Activated CD4-positive, alpha-beta memory T cell treated with anti-CD3 and anti-CD28 coated beads for 36 hours (primary cell): Measurements from ENCODE around the gene S100A2. TPM values are rescaled to one million over a fixed set of nuclear protein-coding genes. Genes with fewer than 3 reads are reported as not detected.

ENCODE experiments used
- CTCF ChIA-PET: fragments of 350-600 bp; sonication (Branson Sonifier 250); formaldehyde crosslinking; loops from one replicate; lab custom pipeline; 2021; ENCODE audit warnings: antibody characterized with exemption, inconsistent platforms; lab: Charles Lee
- POLR2A ChIA-PET: fragments of 350-600 bp; sonication (Branson Sonifier 250); formaldehyde crosslinking; loops from one replicate; lab custom pipeline; 2021; ENCODE audit warnings: antibody characterized with exemption; lab: Charles Lee
- DNase-seq: peaks from one replicate; pipeline ENCODE4 v3.0.0-alpha.2; 2020
- H3K27ac Mint-ChIP-seq: one replicate; pipeline ENCODE4 v1.8.0; 2021; ENCODE audit warnings: mixed read lengths
- H3K27me3 Mint-ChIP-seq: one replicate; pipeline ENCODE4 v1.8.0; 2021; ENCODE audit warnings: mixed read lengths
- H3K36me3 Mint-ChIP-seq: one replicate; pipeline ENCODE4 v1.8.0; 2021; ENCODE audit warnings: mixed read lengths
- H3K4me1 Mint-ChIP-seq: one replicate; pipeline ENCODE4 v1.8.0; 2021; ENCODE audit warnings: low read depth, mixed read lengths
- H3K4me3 Mint-ChIP-seq: one replicate; pipeline ENCODE4 v1.8.0; 2021; ENCODE audit warnings: mild to moderate bottlenecking, mixed read lengths
- H3K9me3 Mint-ChIP-seq: one replicate; pipeline ENCODE4 v1.8.0; 2021; ENCODE audit warnings: mixed read lengths
- intact Hi-C: fragments of 100-400 bp; cut with micrococcal nuclease; formaldehyde crosslinking; loops from one replicate; pipeline ENCODE4 v1.15.1; 2023
- total RNA-seq, 2 experiments: library from RNA; stranded (reverse); gene quantifications; one replicate each; pipeline ENCODE4 v1.2.3, GENCODE V29; 2021

Gene S100A2
- total RNA-seq, 2 experiments from 2014 or later = 3.5 to 5.3 TPM

DNA sequence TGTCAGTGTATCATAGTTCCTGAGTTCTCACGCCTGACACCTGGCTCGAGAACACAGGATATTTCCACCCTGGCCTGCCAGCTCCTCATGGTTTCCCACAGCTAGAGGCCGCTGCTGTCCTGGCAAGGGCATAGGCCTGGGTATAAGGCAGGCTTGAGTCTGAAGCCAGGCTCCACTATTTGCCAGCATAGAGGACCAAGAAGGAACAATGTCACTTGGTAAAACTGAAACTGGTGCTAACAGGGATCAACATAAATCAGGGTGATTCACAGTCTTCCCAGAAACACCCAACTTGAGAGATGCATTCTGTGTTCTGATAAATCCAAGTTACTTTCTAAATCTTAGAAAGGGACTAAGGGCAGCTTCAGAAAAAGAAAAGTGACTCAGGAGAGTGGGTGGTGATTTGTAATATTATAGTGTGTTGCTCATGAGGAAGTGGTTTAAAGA, 6.9 kb upstream of the S100A2 start:
- intact Hi-C loops = loop anchor here (1.0 to 5.0 kb wide), 8 partner anchors 25 to 414 kb away; partner anchors contain the start of genes CHTOP and RAB13
- peak overlapping the region; percentile 64 for H3K27ac Mint-ChIP-seq
- peaks cover 54% of the 10 kb centered on the region for H3K4me1 Mint-ChIP-seq
- no peak overlapping the region for H3K4me3 Mint-ChIP-seq
- DNase-seq = peak; percentile 83
- POLR2A ChIA-PET = interaction anchor here (1.0 to 6.5 kb wide), 7 partner anchors 9 to 418 kb away, joined by 4 to 99 read pairs (median 6); partner anchors contain the start of genes CHTOP, RPS27 and S100A6
- peaks cover 9% of the 10 kb centered on the region for H3K27me3 Mint-ChIP-seq
- H3K36me3 Mint-ChIP-seq = no peaks in the 10 kb centered on the region
- H3K9me3 Mint-ChIP-seq = no peaks in the 10 kb centered on the region
- CTCF ChIA-PET = interaction anchor here (0.6 to 7.5 kb wide), 25 partner anchors 9 to 395 kb away, joined by 3 to 269 read pairs (median 4); partner anchors contain the start of genes CHTOP, CREB3L4, ILF2 and S100A1

DNA sequence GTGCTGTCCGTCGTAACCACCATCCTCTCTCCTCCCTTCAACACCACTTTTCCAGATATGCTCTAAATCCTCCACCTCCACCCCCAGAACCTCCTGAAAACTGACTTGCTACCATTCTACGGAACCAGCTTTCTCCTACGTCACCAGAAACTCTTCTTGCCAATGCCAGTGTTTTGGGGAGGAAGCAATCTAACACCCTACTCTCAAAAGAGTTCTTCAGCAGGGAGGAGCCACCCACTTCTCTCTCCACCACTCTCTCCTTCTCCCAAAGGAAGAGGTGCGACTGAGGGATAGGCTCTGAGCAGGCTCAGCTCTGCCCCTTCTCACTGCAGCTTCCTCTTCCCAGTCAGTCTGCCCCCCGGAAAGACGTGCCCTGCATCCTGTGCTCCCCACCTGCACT, 6.1 kb upstream of the S100A2 start:
- CTCF ChIA-PET = interaction anchor here (0.7 to 7.5 kb wide), 17 partner anchors 10 to 396 kb away, joined by 3 to 269 read pairs (median 5); partner anchors contain the start of genes CHTOP, CREB3L4, ILF2 and S100A1
- no peak overlapping the region for H3K4me3 Mint-ChIP-seq
- peaks cover 62% of the 10 kb centered on the region for H3K4me1 Mint-ChIP-seq
- no peaks in the 10 kb centered on the region for H3K36me3 Mint-ChIP-seq
- no peak for DNase-seq
- POLR2A ChIA-PET = interaction anchor here (1.4 to 6.5 kb wide), 4 partner anchors 8 to 63 kb away, joined by 5 to 99 read pairs (median 16); partner anchors contain the start of genes CHTOP and S100A6
- H3K27me3 Mint-ChIP-seq = peaks cover 2% of the 10 kb centered on the region
- H3K9me3 Mint-ChIP-seq = no peaks in the 10 kb centered on the region
- intact Hi-C loops = loop anchor here (1.0 to 5.0 kb wide), 8 partner anchors 26 to 415 kb away; partner anchors contain the start of genes CHTOP and RAB13
- H3K27ac Mint-ChIP-seq = peak overlapping the region; percentile 64

DNA sequence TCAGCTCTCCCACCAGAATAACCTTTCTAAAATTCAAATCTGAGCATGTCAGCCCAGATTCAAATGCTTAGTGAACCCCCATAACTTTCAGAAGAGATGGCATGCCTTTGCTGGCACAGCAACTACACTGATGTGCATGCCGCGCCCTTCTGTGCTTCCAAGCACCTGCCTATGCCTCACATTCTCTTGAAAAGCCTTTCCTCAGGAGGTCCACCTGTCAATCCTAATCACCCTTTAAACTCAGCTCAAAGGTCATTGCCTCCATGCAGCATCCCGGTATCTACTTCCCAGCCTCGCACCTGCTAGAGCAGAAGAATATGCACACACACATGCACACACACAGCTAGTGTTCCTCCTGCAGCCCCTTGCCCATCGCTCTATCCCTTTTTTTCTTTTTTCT, 5.2 kb upstream of the S100A2 start:
- Mint-ChIP-seq H3K27me3 (peaks cover 1% of the 10 kb centered on the region), H3K9me3 (no peaks in the 10 kb centered on the region), H3K4me1 (peaks cover 69% of the 10 kb centered on the region), H3K36me3 (no peaks in the 10 kb centered on the region), H3K27ac (no peak overlapping the region), H3K4me3 (no peak overlapping the region)
- no peak for DNase-seq
- ChIA-PET POLR2A (interaction anchor here (0.8 to 6.5 kb wide), 2 partner anchors 26 to 37 kb away, joined by 3 to 99 read pairs; partner anchors contain the start of gene S100A6), CTCF (interaction anchor here (0.5 to 7.5 kb wide), 10 partner anchors 26 to 76 kb away, joined by 3 to 269 read pairs (median 5); partner anchors contain the start of genes S100A14, S100A4 and S100A6)
- intact Hi-C loops = loop anchor here (5.0 kb wide), 1 partner anchor 211 kb away; no protein-coding TSS in a partner anchor

DNA sequence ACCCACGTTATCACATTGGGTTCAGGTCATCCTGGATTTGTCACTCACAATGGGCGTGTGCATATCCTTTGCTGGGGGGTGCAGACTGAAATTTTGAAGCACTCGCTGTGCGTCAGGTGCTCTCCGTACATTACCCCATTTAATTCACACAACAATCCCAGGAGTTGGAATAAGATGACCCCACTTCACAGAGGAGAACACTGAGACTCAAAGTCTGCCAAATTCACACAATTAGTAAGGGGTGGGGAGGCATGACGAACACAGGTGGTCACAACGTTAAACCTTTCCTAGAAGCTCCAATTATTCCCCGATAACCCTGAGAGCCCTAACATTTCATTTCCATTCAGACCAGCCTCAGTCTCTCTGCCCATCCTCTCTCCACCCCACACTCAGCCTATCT, 3.8 kb upstream of the S100A2 start:
- no peak for DNase-seq
- intact Hi-C loops = loop anchor here (5.0 kb wide), 2 partner anchors 88 to 158 kb away; partner anchors contain the start of genes INTS3 and SNAPIN
- POLR2A ChIA-PET = interaction anchor here (6.5 kb wide), 1 partner anchor 36 kb away, joined by 99 read pairs; the partner anchor contains the start of gene S100A6
- Mint-ChIP-seq H3K36me3 (no peaks in the 10 kb centered on the region), H3K27me3 (peaks cover 1% of the 10 kb centered on the region), H3K27ac (peak overlapping the region; percentile 13), H3K4me3 (no peak overlapping the region), H3K4me1 (peaks cover 76% of the 10 kb centered on the region), H3K9me3 (no peaks in the 10 kb centered on the region)
- CTCF ChIA-PET = interaction anchor here (1.5 to 7.5 kb wide), 7 partner anchors 25 to 65 kb away, joined by 4 to 269 read pairs (median 12); partner anchors contain the start of genes S100A4 and S100A6

- POLR2A ChIA-PET = interaction anchor here (0.9 to 6.5 kb wide), 4 partner anchors 24 to 65 kb away, joined by 3 to 99 read pairs (median 4); partner anchors contain the start of genes CHTOP and S100A6
- DNase-seq = peak; percentile 92
- Mint-ChIP-seq H3K4me1 (peaks cover 70% of the 10 kb centered on the region), H3K27ac (peak overlapping the region; percentile 87), H3K27me3 (peaks cover 1% of the 10 kb centered on the region), H3K4me3 (peak overlapping the region; percentile 59), H3K36me3 (no peaks in the 10 kb centered on the region), H3K9me3 (no peaks in the 10 kb centered on the region)
- CTCF ChIA-PET = interaction anchor here (0.6 to 7.5 kb wide), 21 partner anchors 9 to 223 kb away, joined by 3 to 269 read pairs (median 6); partner anchors contain the start of genes CHTOP, S100A1, S100A4 and S100A5
- intact Hi-C loops = loop anchor here (1.0 to 5.0 kb wide), 4 partner anchors 35 to 159 kb away; partner anchors contain the start of genes INTS3 and SNAPIN
These were observed 2.9 kb upstream of the S100A2 start for GRCh38 chr1:153568367-153569099.

DNA sequence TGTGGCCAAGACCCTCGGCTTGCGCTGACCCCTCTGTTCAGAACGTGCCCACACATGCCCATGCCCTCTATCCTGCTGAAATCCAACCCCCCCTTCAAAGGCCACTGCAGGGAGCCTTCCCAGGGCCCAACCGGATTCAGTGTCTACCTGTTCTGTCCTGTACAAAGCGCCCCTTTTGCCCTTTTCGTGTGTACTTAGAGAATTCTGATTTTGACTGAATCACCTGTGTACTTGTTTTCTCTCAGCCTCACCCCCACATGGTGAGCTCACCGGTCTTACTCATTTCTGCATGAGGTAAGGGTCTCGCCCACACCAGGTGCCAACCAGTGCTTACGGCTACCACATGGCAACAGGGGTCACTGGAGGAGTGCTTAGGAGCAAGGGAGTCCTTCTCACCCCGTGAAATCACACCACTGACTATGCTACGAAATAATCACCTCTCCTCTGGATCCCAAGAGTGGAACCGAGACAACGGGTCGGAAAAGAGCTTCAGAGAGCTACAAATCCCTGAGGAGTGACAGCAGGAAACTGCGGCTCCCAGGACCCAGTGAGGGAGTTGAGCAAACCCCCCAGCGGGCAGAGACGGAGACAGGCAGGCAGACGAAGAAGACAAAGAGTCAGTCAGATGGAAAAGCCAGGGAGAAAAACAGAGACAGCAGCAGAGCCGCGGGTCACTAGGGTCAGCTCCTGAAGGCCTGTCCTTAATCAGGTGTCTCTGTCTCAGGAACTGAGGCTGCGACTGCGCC, 2.1 kb upstream of the S100A2 start:
- Mint-ChIP-seq H3K4me1 (peaks cover 63% of the 10 kb centered on the region), H3K36me3 (no peaks in the 10 kb centered on the region), H3K27ac (peak overlapping the region; percentile 87), H3K9me3 (no peaks in the 10 kb centered on the region), H3K27me3 (peaks cover 1% of the 10 kb centered on the region), H3K4me3 (peak overlapping the region; percentile 24)
- peak; percentile 86 for DNase-seq
- CTCF ChIA-PET = interaction anchor here (0.6 to 7.5 kb wide), 21 partner anchors 10 to 224 kb away, joined by 3 to 269 read pairs (median 6); partner anchors contain the start of genes CHTOP, S100A1, S100A4 and S100A5
- intact Hi-C loops = loop anchor here (1.0 to 5.0 kb wide), 4 partner anchors 34 to 160 kb away; partner anchors contain the start of genes INTS3 and SNAPIN
- POLR2A ChIA-PET = interaction anchor here (0.9 to 6.5 kb wide), 4 partner anchors 23 to 66 kb away, joined by 3 to 99 read pairs (median 4); partner anchors contain the start of genes CHTOP and S100A6

DNA sequence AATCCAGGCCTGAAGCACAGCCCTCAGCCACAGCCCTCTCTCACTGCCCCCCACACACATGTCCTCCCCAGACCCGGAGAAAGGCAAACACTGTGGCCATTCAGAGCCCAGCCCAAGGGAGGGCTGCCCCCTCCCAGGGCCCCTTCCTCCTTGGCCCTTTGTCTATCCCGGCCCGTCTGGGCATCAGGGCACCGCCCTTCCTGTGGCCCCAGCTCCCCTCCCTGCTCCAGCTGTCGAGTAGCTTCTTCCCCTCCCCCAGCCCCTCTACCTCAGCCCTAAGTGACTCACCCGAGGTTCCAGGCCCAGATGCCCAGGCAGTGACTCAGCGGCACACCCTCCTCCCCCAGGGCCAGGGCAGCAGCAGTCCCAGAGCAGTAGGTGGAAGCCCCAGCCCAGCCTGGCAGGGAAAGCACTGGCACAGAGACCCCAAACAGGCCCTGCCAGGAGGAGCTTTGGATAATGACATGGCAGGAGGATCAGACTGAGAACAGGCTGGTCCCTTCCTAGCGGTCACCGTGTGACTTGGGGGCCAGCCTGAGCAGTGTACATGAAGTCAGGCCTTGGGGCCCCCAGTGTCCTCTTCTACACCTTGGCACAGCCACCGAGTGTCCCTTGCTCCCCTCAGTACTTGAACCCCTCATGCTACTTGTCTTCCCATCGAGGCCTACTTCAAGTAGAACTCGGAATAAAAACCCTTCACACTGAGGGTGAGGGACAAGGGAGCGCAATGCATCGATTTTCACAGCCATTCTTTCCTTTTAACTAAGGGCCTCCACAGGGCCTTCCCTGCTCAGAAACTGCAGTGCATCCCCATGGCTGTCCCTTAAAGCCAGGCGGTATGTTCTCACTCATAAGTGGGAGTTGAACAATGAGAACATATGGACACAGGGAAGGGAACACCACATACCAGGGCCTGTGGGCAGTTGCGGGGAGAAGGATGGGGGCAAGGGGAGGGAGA, 1.0 kb upstream of the S100A2 start:
- peak; percentile 95 for DNase-seq
- CTCF ChIA-PET = interaction anchor here (0.7 to 2.4 kb wide), 9 partner anchors 22 to 67 kb away, joined by 3 to 45 read pairs (median 5); partner anchors contain the start of genes CHTOP, S100A4, S100A5 and S100A6
- Mint-ChIP-seq H3K36me3 (no peaks in the 10 kb centered on the region), H3K9me3 (no peaks in the 10 kb centered on the region), H3K4me3 (peak overlapping the region; percentile 64), H3K27me3 (peaks cover 1% of the 10 kb centered on the region), H3K27ac (peak overlapping the region; percentile 97), H3K4me1 (peaks cover 53% of the 10 kb centered on the region)
- intact Hi-C loops = loop anchor here (1.0 to 5.0 kb wide), 4 partner anchors 21 to 161 kb away; partner anchors contain the start of genes INTS3, S100A4 and SNAPIN
- POLR2A ChIA-PET = interaction anchor here (0.9 to 6.3 kb wide), 7 partner anchors 14 to 68 kb away, joined by 3 to 50 read pairs (median 18); partner anchors contain the start of genes CHTOP, S100A4 and S100A6

GRCh38 chr1:153563991-153564390, 1.7 kb downstream of the S100A2 start:
- ChIA-PET CTCF (interaction anchor here (1.3 to 1.6 kb wide), 3 partner anchors 19 to 53 kb away, joined by 5 to 8 read pairs (median 6); partner anchors contain the start of gene S100A4), POLR2A (interaction anchor here (1.0 to 6.3 kb wide), 4 partner anchors 8 to 108 kb away, joined by 4 to 50 read pairs (median 4); partner anchors contain the start of gene S100A4)
- H3K27ac Mint-ChIP-seq = peak overlapping the region; percentile 20
- H3K36me3 Mint-ChIP-seq = no peaks in the 10 kb centered on the region
- DNase-seq = no peak
- no peak overlapping the region for H3K4me3 Mint-ChIP-seq
- no peaks in the 10 kb centered on the region for H3K9me3 Mint-ChIP-seq
- peaks cover 35% of the 10 kb centered on the region for H3K4me1 Mint-ChIP-seq
- intact Hi-C loops = no loop called here
- H3K27me3 Mint-ChIP-seq = no peaks in the 10 kb centered on the region

- Mint-ChIP-seq H3K27me3 (no peaks in the 10 kb centered on the region), H3K27ac (no peak overlapping the region), H3K9me3 (no peaks in the 10 kb centered on the region), H3K36me3 (no peaks in the 10 kb centered on the region), H3K4me3 (no peak overlapping the region), H3K4me1 (peaks cover 31% of the 10 kb centered on the region)
- POLR2A ChIA-PET = interaction anchor here (1.0 to 6.3 kb wide), 4 partner anchors 9 to 109 kb away, joined by 4 to 50 read pairs (median 4); partner anchors contain the start of gene S100A4
- DNase-seq = no peak
- CTCF ChIA-PET = interaction anchor here (1.3 to 1.6 kb wide), 3 partner anchors 18 to 53 kb away, joined by 5 to 8 read pairs (median 6); partner anchors contain the start of gene S100A4
- intact Hi-C loops = no loop called here
These were observed 2.2 kb downstream of the S100A2 start for GRCh38 chr1:153563483-153563901.
